Measurements from ENCODE around the gene NHP2.

GRCh38 chr5:178117923-178118701 is 35.6 kb downstream of the NHP2 start:
- TF ChIP-seq POLR2A (IDR thresholded peaks at IDR 0.05) (no peak), CTCF (IDR thresholded peaks at IDR 0.05) (no peak)

Data from Peyer's patch (tissue), 4 donors.